Astrocyte of the hippocampus (primary cell): Measurements from ENCODE around the gene NRG2.

Experiments used
- DNase-seq: peaks from one replicate; pipeline ENCODE4 v3.0.0; 2011; ENCODE audit warnings: low read depth, low spot score

Gene NRG2

GRCh38 chr5:139904566-139904815, 138.6 kb downstream of the NRG2 start:
- no peak for DNase-seq

GRCh38 chr5:139903795-139904565, 139.1 kb downstream of the NRG2 start:
- peak; percentile 55 for DNase-seq

- DNase-seq, result no peak
Measured at GRCh38 chr5:139903450-139903794, 139.7 kb downstream of the NRG2 start.

- DNase-seq, result no peak
Measured at GRCh38 chr5:139901986-139902385, 141.1 kb downstream of the NRG2 start.

GRCh38 chr5:139901251-139901575, 141.9 kb downstream of the NRG2 start:
- DNase-seq, result no peak

GRCh38 chr5:139900546-139901250, 142.4 kb downstream of the NRG2 start:
- no peak for DNase-seq

- no peak for DNase-seq
Measured at GRCh38 chr5:139898981-139899380, 144.1 kb downstream of the NRG2 start.

- DNase-seq, result no peak
Measured at GRCh38 chr5:139897982-139898381, 145.1 kb downstream of the NRG2 start.

- DNase-seq, result no peak
Measured at GRCh38 chr5:139897342-139897741, 145.8 kb downstream of the NRG2 start.

GRCh38 chr5:139896718-139897117, 146.4 kb downstream of the NRG2 start:
- no peak for DNase-seq

GRCh38 chr5:139895647-139896046, 147.5 kb downstream of the NRG2 start:
- DNase-seq, result no peak

GRCh38 chr5:139895046-139895445, 148.1 kb downstream of the NRG2 start:
- DNase-seq, result no peak

GRCh38 chr5:139893873-139894272, 149.2 kb downstream of the NRG2 start:
- no peak for DNase-seq

GRCh38 chr5:139889410-139889809, 153.7 kb downstream of the NRG2 start:
- DNase-seq, result no peak

- DNase-seq, result no peak
Measured at GRCh38 chr5:139888370-139888769, 154.7 kb downstream of the NRG2 start.

GRCh38 chr5:139886213-139886612, 156.9 kb downstream of the NRG2 start:
- peak; percentile 31 for DNase-seq

GRCh38 chr5:139885857-139886208, 157.3 kb downstream of the NRG2 start:
- no peak for DNase-seq

- no peak for DNase-seq
Measured at GRCh38 chr5:139885172-139885856, 157.8 kb downstream of the NRG2 start.

- no peak for DNase-seq
Measured at GRCh38 chr5:139884734-139885133, 158.4 kb downstream of the NRG2 start.

GRCh38 chr5:139884144-139884543, 159.0 kb downstream of the NRG2 start:
- no peak for DNase-seq

GRCh38 chr5:139882961-139883539, 160.0 kb downstream of the NRG2 start:
- no peak for DNase-seq

GRCh38 chr5:139882316-139882715, 160.8 kb downstream of the NRG2 start:
- DNase-seq, result no peak
